Measurements from ENCODE around the gene DUSP10.

DUSP10 gene

GRCh38 chr1:221712776-221713431, 29.0 kb downstream of the DUSP10 start:
- in situ Hi-C loops (cut with MboI; ENCODE audit: low pct_unique_long_range_greater_than_20kb, low sequenced_read_pairs, unreplicated experiment): no loop called here
- no peak for TF ChIP-seq CTCF (IDR thresholded peaks at IDR 0.05; ENCODE audit: extremely low read depth, insufficient read depth, missing control alignments)
- peak; percentile 39 for DNase-seq (ENCODE audit: low spot score)

GRCh38 chr1:221712198-221712684, 29.6 kb downstream of the DUSP10 start:
- in situ Hi-C loops (cut with MboI; ENCODE audit: low pct_unique_long_range_greater_than_20kb, low sequenced_read_pairs, unreplicated experiment): no loop called here
- peak; percentile 51 for DNase-seq (ENCODE audit: low spot score)
- TF ChIP-seq CTCF (IDR thresholded peaks at IDR 0.05; ENCODE audit: extremely low read depth, insufficient read depth, missing control alignments): no peak

- DNase-seq (ENCODE audit: low spot score): no peak
- TF ChIP-seq CTCF (IDR thresholded peaks at IDR 0.05; ENCODE audit: extremely low read depth, insufficient read depth, missing control alignments): no peak
- in situ Hi-C loops (cut with MboI; ENCODE audit: low pct_unique_long_range_greater_than_20kb, low sequenced_read_pairs, unreplicated experiment): no loop called here
These were observed 30.2 kb downstream of the DUSP10 start for GRCh38 chr1:221711656-221712055.

GRCh38 chr1:221711063-221711577, 30.8 kb downstream of the DUSP10 start:
- TF ChIP-seq CTCF (IDR thresholded peaks at IDR 0.05; ENCODE audit: extremely low read depth, insufficient read depth, missing control alignments): no peak
- in situ Hi-C loops (cut with MboI; ENCODE audit: low pct_unique_long_range_greater_than_20kb, low sequenced_read_pairs, unreplicated experiment): no loop called here
- no peak for DNase-seq (ENCODE audit: low spot score)

GRCh38 chr1:221709854-221710253, 32.0 kb downstream of the DUSP10 start:
- no peak for TF ChIP-seq CTCF (IDR thresholded peaks at IDR 0.05; ENCODE audit: extremely low read depth, insufficient read depth, missing control alignments)
- no peak for DNase-seq (ENCODE audit: low spot score)
- in situ Hi-C loops (cut with MboI; ENCODE audit: low pct_unique_long_range_greater_than_20kb, low sequenced_read_pairs, unreplicated experiment): no loop called here

- DNase-seq (ENCODE audit: low spot score): peak; percentile 65
- in situ Hi-C loops (cut with MboI; ENCODE audit: low pct_unique_long_range_greater_than_20kb, low sequenced_read_pairs, unreplicated experiment): no loop called here
- TF ChIP-seq CTCF (IDR thresholded peaks at IDR 0.05; ENCODE audit: extremely low read depth, insufficient read depth, missing control alignments): no peak
These were observed 32.9 kb downstream of the DUSP10 start for GRCh38 chr1:221708987-221709386.
